ELF-1 (cell line): ENCODE data around the gene ELFN1.

Source experiments
- DNase-seq: peaks from one replicate; pipeline ENCODE4 v3.0.0-alpha.2; 2016; ENCODE audit warnings: low read depth, low spot score

ELFN1 gene

GRCh38 chr7:1725199-1725690 lies 55.2 kb downstream of the ELFN1 start:
- no peak for DNase-seq

DNA sequence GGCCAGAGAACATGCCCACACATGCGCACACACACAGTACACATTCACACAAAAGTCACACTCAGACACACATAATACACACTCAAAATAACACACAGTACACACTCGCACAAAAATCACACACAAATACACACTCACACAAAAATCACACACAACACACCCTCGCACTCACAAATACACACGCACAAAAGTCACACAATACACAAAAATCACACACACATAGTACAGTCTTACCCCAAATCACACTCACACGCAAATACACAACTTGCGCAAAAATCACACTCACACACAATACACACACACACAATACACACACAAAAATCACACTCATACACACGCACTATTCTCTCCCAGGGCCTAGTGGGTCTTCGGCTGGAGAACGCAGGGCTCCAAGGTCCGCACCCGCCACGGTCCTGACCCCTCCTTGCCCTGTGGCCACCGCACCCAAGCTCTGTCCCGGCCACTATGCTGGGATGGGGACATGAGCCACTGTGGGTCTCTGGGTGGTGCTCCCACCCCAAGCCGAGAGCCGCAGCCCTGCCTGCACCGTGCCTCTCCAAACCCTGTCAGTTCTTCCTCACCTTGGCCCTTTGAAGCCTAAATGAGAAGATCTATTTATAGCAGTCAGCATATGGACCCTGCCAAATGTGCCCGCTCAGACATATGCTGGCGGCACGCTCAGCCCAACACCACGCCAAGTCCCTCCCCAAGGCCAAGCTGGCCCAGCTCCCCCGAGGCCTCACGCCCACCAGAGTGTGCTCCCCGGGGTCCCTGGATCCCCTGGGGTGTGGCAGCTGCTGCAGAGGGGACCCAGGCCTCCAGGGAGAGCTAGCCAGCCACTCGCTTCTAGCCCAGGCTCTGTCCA lies 55.9 kb downstream of the ELFN1 start:
- no peak for DNase-seq

- DNase-seq: no peak
Observed at GRCh38 chr7:1727079-1727478, 57.0 kb downstream of the ELFN1 start.

DNA sequence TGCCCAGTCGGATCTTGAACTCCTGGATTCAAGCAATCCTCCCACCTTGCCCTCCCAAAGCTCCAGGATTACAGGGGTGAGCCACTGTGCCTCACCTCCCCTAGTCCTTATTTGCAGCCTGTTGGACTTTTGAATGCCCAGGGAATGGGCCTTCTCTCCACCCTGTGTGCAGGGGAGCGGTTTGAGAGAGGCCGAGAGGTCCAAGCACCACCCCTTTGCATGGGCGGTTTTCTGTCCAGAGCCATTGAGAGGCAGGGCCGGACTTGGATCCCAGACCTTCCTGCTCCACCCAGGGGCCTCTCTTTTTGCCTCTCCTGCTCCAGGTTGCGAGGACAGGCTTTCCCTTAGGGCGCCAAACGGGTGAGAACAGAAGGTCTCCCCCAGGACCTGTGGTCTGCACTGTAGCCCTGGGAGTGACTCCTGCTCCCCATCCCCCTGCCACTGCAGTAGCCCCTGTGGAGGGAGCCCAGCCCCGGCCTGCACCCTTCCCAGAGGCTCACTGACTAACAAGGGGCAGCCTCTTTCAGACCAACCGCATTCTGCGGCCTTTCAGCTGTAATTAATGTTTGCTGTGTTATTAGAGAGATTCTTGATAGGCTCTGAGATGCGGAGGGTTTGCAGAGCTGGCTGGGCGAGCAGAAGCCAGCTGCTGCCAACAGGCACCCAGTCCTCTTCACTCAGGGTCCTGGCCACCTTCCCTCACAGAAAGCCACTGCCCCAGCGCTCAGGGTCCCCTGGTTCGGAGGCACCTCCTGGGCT lies 57.9 kb downstream of the ELFN1 start:
- DNase-seq: no peak

DNA sequence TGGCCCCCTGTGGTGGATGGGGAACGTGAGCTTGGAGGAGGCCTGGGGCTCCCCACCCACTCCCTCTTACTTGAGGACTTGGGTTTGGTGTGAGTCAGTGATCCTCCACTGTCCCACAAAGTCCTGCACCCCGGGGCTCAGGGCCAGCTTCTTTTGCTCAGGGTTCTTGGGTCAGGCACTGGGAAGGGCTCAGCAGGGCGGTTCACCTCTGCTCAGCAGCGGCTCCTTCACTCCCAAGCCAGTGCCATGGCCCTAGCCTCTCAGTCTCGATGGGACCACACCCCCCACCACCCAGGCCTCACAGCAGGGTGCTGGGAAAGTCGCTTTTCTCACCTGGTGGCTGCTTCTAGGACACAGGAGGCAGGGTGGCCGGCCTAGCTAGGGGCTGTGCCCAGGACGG lies 59.1 kb downstream of the ELFN1 start:
- DNase-seq: no peak

DNA sequence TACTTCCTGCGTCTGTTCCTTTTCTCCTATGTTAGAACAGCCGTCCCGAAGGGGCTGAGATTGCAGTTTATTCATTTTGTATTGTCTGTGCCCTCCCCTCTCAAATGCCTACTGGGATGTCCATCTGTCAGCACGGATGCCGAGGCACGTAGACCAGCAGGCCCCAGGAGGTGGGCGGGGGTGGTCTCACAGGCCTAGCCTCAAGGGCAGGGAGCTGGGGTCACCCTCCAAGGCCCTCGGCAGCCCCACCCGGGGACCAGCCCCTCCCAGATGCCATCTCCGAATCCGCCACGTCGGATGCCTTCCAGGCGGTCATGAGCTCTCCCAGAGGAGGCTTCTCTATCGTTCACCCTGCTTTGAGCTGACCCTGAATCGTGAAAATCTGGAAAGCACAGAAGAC lies 59.7 kb downstream of the ELFN1 start:
- DNase-seq: no peak

GRCh38 chr7:1732072-1732471 lies 62.0 kb downstream of the ELFN1 start:
- DNase-seq: no peak

DNA sequence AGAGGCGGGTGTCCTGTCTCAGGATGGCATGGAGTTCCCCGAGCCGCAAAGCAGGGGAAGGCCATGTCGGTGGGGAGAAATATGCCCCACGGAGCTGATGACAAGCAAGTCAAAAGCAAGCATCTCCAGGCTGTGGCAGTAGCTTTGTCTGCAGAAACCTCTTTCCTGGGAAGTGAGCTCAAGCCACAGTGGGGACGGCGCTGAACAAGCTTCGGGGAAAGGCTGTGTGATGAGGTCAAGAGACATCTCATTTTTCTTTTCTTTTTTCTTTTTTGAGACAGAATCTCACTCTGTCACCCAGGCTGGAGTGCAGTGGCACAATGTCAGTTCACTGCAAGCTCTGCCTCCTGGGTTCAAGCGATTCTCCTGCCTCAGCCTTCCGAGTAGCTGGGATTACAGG lies 62.6 kb downstream of the ELFN1 start:
- no peak for DNase-seq

GRCh38 chr7:1733206-1733907 lies 63.3 kb downstream of the ELFN1 start:
- DNase-seq: no peak

- DNase-seq: no peak
Observed at GRCh38 chr7:1733908-1734730, 64.0 kb downstream of the ELFN1 start.

DNA sequence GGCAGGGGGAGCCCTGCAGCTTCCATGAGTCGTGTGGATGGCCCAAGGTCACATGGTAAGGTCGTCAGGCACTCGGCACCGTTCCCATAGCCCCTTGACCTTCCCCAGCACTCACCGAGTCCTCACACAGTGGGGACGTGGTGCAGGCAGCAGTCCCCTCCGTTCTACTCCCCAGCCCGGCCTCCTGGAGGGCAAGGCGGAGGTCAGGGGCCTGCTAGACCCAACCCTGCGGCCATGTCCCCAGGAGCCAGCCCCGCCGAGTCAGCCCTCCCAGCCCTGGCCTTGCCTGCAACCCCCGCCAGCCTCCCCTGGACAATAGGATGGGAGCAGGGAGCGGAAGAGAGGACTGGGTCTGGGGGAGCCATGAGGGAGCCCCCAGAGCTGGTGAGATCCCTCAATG lies 65.2 kb downstream of the ELFN1 start:
- DNase-seq: no peak

DNA sequence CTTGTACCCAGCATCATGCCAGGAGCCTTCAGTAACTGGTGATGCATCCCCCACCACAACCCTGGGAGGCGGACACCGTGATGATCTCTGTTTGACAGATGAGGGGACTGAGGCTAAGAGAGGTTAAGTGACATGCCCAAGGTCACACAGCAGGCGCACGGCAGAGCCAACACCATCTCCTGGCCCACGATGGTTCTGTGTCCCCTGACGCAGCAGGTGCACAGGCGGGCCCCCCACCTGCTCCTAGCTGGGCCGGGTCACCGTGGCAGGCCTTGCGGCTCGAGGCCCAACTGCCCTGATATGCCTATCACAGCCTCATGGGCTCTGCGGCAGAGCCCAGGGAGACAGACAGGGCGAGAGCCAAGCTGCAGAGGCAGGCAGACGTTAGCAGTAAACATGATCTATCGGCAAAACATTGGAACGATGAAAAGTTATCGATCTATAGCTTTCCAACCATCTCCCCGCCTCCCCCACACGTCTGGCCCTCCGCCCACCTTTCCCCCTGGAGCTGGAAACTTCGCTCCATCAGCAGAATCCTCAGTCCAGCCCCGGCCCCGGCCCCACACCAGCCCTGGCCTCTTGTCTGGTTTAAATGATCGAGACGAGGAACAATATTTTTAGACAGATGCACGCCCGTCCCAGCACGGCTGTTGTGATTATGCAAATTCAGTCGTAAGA lies 65.9 kb downstream of the ELFN1 start:
- DNase-seq: no peak

GRCh38 chr7:1736484-1736817 lies 66.4 kb downstream of the ELFN1 start:
- DNase-seq: no peak

GRCh38 chr7:1736830-1737229 lies 66.8 kb downstream of the ELFN1 start:
- DNase-seq: no peak

DNA sequence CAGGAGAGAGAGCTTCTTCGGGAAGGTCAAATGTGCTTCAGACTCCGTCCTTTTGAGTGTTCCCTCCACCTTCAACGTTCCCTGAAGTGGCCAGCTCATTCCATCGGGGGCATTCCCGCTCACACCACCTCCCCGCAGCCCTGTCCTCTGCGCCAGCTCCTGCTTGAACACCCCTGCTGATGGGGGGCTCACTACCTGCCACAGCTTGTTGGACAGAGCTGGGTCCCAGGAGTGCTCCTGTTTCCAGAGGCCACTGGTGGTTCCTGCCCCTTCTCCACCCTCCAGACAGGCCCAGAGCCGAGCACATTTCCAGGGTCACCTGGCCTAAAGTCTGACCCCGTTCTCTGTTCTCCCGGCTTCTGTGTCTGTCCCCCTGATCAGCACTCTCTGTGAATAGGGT lies 67.4 kb downstream of the ELFN1 start:
- no peak for DNase-seq

- DNase-seq: no peak
Observed at GRCh38 chr7:1737956-1738355, 67.9 kb downstream of the ELFN1 start.

DNA sequence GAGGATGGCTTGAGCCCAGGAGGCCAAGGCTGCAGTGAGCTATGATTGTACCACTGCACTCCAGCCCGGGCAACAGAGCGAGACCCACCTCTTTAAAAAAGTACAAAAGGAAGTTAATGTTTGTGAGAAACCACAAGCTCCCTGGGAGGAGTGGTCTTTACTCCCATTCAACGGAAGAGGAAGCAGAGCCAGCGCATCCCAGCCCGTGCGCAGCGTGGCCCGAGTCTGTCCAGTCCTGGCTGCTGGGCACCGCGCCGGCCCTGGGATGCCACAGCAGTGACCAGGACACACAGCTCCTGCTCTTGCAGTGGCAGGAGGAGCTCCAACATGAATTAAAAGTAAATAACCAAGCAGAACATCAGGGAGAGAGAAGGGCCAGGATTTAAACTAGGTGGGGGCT lies 68.4 kb downstream of the ELFN1 start:
- DNase-seq: no peak

- no peak for DNase-seq
Observed at GRCh38 chr7:1738956-1739355, 68.9 kb downstream of the ELFN1 start.

GRCh38 chr7:1739593-1739992 lies 69.5 kb downstream of the ELFN1 start:
- no peak for DNase-seq

- DNase-seq: no peak
Observed at GRCh38 chr7:1740214-1740613, 70.1 kb downstream of the ELFN1 start.

DNA sequence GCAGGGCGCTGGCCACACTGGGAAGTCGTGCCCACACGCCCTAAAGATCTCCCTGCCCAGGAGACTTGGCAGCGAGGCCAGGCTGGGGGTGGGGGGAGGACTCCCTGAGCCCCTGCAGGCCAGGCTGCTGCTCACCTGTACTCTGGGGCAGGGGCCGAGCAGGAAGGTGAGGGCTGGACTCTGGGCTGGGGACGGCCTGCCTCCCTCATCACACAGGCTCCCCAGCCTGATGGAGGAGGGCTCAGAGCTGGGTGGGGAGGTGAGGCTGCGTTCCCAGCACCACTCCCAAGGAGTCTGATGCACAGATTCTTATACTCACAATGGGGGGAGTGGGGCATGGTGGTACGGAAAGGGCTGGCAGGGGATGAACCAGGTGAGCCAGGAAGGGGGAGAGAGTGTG lies 71.2 kb downstream of the ELFN1 start:
- DNase-seq: no peak
